Measurements from ENCODE around the gene DBR1. TPM values are rescaled to one million over a fixed set of nuclear protein-coding genes. Genes with fewer than 3 reads are reported as not detected.

Gene DBR1
- total and polyA plus RNA-seq, 4 donors = 6.2 to 20.8 (median 12.3) TPM

DNA sequence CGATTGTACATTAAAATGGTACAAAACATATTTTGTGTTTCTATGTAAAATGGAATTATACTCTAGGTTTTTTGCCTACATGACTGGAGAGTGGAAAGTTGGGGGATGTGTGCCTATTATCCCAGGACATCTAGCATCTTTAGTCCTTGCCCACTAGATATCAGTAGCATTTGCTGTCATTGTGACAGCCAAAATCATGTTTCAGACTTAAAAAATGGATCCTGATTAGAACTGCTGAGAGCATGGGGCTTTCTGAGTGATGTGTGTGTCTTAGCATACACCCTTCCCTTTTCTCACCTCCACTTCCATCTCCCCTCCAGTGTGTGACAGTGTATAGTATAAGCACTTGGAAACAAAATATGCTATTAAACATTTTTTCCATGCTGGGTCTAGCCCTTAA lies 25.7 kb upstream of the DBR1 start:
- 67 to 69% methylated on average over 1 of the region's 1 CpG for WGBS, 2 donors
- no peaks in the 10 kb centered on the region for H3K27me3 ChIP-seq (ENCODE audit: control insufficient read depth in 3 of 3, insufficient read depth in 3 of 3, low read length in 2 of 3)
- no peak overlapping the region for H3K4me3 ChIP-seq
- TF ChIP-seq CTCF (IDR thresholded peaks at IDR 0.05; ENCODE audit: control extremely low read depth, extremely low read depth) = no peak
- no peak overlapping the region for H3K9ac ChIP-seq (ENCODE audit: insufficient read depth in 1 of 2, low read length in 2 of 2)
- peaks cover 1 to 5% (median 3%) of the 10 kb centered on the region in 4 donors for H3K36me3 ChIP-seq (ENCODE audit: control insufficient read depth in 4 of 4, insufficient read depth in 4 of 4, low read length in 4 of 4)
- H3K27ac ChIP-seq (ENCODE audit: low read depth in 1 of 2, low read length in 1 of 2) = no peak overlapping the region
- no peak for ATAC-seq (ENCODE audit: insufficient read depth, low FRiP score)
- H3K9me3 ChIP-seq (ENCODE audit: control insufficient read depth in 4 of 4, insufficient read depth in 3 of 4, low read length in 3 of 4) = no peaks in the 10 kb centered on the region
- DNase-seq = no peak
- peaks cover 0 to 28% (median 0%) of the 10 kb centered on the region in 5 donors for H3K4me1 ChIP-seq (ENCODE audit: control insufficient read depth in 5 of 5, insufficient read depth in 5 of 5, low read length in 5 of 5)

DNA sequence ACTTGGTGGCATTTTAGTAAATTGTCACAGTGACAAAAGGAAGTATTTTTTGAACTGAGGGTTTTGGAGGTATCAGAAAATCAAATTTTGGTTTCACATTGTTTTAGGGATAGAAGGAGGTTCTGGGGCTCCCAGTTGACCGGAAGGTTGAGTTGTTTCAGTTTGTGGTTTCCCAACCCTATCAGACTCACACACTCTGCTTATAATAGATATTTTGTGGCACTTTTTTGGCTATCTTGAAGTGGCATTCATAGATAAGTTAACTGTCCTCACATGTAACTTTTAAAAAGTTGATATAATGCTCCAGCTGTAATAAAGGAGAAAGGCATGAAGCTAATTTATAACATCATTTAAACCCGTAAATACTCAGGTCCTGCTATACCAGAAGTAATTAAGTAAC lies 25.1 kb upstream of the DBR1 start:
- ATAC-seq (ENCODE audit: insufficient read depth, low FRiP score) = no peak
- DNase-seq = no peak
- Histone ChIP-seq H3K36me3 (ENCODE audit: control insufficient read depth in 4 of 4, insufficient read depth in 4 of 4, low read length in 4 of 4) (peaks cover 1 to 5% (median 2%) of the 10 kb centered on the region in 4 donors), H3K27me3 (ENCODE audit: control insufficient read depth in 3 of 3, insufficient read depth in 3 of 3, low read length in 2 of 3) (no peaks in the 10 kb centered on the region), H3K27ac (ENCODE audit: low read depth in 1 of 2, low read length in 1 of 2) (no peak overlapping the region), H3K9ac (ENCODE audit: insufficient read depth in 1 of 2, low read length in 2 of 2) (no peak overlapping the region), H3K4me3 (no peak overlapping the region), H3K4me1 (ENCODE audit: control insufficient read depth in 5 of 5, insufficient read depth in 5 of 5, low read length in 5 of 5) (peaks cover 0 to 23% (median 0%) of the 10 kb centered on the region in 5 donors), H3K9me3 (ENCODE audit: control insufficient read depth in 4 of 4, insufficient read depth in 3 of 4, low read length in 3 of 4) (no peaks in the 10 kb centered on the region)
- no peak for TF ChIP-seq CTCF (IDR thresholded peaks at IDR 0.05; ENCODE audit: control extremely low read depth, extremely low read depth)
- 27 to 67% methylated on average over 2 of the region's 2 CpGs for WGBS, 2 donors

DNA sequence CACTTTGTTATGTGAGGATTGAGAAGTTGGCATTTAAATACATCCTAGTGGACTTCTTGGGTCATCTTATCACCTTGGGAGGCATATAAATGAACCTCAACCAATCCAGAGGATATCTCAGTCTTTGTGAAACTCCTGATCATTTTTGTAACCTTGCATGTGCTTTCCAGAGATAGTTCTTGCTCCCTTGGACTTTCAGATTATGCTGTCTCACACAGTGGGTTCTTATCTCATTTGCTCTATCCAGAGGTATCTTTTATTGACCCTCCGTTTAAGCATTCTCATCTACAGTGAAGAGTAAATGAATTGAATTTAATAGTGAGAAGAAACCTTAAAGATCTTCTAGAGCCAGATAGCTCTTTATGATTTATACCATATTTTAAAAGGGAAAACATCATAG lies 22.8 kb upstream of the DBR1 start:
- WGBS, 2 donors = 91 to 94% methylated on average over 1 of the region's 1 CpG

More for the DNA sequence above, 22.8 kb upstream of the DBR1 start:
- DNase-seq = no peak
- TF ChIP-seq CTCF (IDR thresholded peaks at IDR 0.05; ENCODE audit: control extremely low read depth, extremely low read depth) = no peak
- H3K4me1 ChIP-seq (ENCODE audit: control insufficient read depth in 5 of 5, insufficient read depth in 5 of 5, low read length in 5 of 5) = peaks cover 0 to 8% (median 0%) of the 10 kb centered on the region in 5 donors
- no peaks in the 10 kb centered on the region for H3K9me3 ChIP-seq (ENCODE audit: control insufficient read depth in 4 of 4, insufficient read depth in 3 of 4, low read length in 3 of 4)
- H3K27ac ChIP-seq (ENCODE audit: low read depth in 1 of 2, low read length in 1 of 2) = no peak overlapping the region
- H3K27me3 ChIP-seq (ENCODE audit: control insufficient read depth in 3 of 3, insufficient read depth in 3 of 3, low read length in 2 of 3) = no peaks in the 10 kb centered on the region
- peaks cover 0 to 5% (median 2%) of the 10 kb centered on the region in 4 donors for H3K36me3 ChIP-seq (ENCODE audit: control insufficient read depth in 4 of 4, insufficient read depth in 4 of 4, low read length in 4 of 4)
- H3K4me3 ChIP-seq = no peak overlapping the region
- no peak for ATAC-seq (ENCODE audit: insufficient read depth, low FRiP score)
- H3K9ac ChIP-seq (ENCODE audit: insufficient read depth in 1 of 2, low read length in 2 of 2) = no peak overlapping the region

Measured in lung (tissue), 12 donors.